Activated naive CD8-positive, alpha-beta T cell (primary cell): ENCODE data around the gene CYP1B1.
"Not testable (repeated sequence)": the region's sequence is repeated elsewhere in the genome, so short reads cannot be mapped to it uniquely, and the experiment has no call there.

Experiments
- H3K27ac Mint-ChIP-seq: one replicate; pipeline ENCODE4 v1.8.0; 2021; ENCODE audit warnings: mixed read lengths
- H3K27me3 Mint-ChIP-seq: one replicate; pipeline ENCODE4 v1.8.0; 2021; ENCODE audit warnings: mixed read lengths
- H3K36me3 Mint-ChIP-seq: one replicate; pipeline ENCODE4 v1.8.0; 2021; ENCODE audit warnings: mixed read lengths
- H3K4me1 Mint-ChIP-seq: one replicate; pipeline ENCODE4 v1.8.0; 2021; ENCODE audit warnings: low read depth, mixed read lengths
- H3K4me3 Mint-ChIP-seq: one replicate; pipeline ENCODE4 v1.8.0; 2021; ENCODE audit warnings: mild to moderate bottlenecking, mixed read lengths
- H3K9me3 Mint-ChIP-seq: one replicate; pipeline ENCODE4 v1.8.0; 2021; ENCODE audit warnings: low read depth, mixed read lengths

CYP1B1 gene

GRCh38 chr2:38075507-38076151, at the start of gene CYP1B1:
CYP1B1 (minus strand) TSS chr2:38076151; CDS start chr2:38075388, 763 bp downstream.
- H3K36me3 Mint-ChIP-seq: no peaks in the 10 kb centered on the region
- H3K4me1 Mint-ChIP-seq: peaks cover 18% of the 10 kb centered on the region
- peaks cover 25% of the 10 kb centered on the region for H3K27me3 Mint-ChIP-seq
- H3K9me3 Mint-ChIP-seq: no peaks in the 10 kb centered on the region
- peak within 1 kb of the TSS; percentile 89 for H3K27ac Mint-ChIP-seq
- H3K4me3 Mint-ChIP-seq: peak within 1 kb of the TSS; percentile 81

- no peak overlapping the region for H3K4me3 Mint-ChIP-seq
- H3K27ac Mint-ChIP-seq: no peak overlapping the region
- H3K27me3 Mint-ChIP-seq: no peaks in the 10 kb centered on the region
- H3K4me1 Mint-ChIP-seq: no peaks in the 10 kb centered on the region
- H3K9me3 Mint-ChIP-seq: peaks cover 12% of the 10 kb centered on the region
- H3K36me3 Mint-ChIP-seq: peaks cover 8% of the 10 kb centered on the region
Observed at GRCh38 chr2:38125007-38125406, 49.1 kb upstream of the CYP1B1 start.

- peaks cover 8% of the 10 kb centered on the region for H3K36me3 Mint-ChIP-seq
- no peaks in the 10 kb centered on the region for H3K27me3 Mint-ChIP-seq
- H3K4me3 Mint-ChIP-seq: no peak overlapping the region
- no peaks in the 10 kb centered on the region for H3K4me1 Mint-ChIP-seq
- peaks cover 12% of the 10 kb centered on the region for H3K9me3 Mint-ChIP-seq
- H3K27ac Mint-ChIP-seq: no peak overlapping the region
Observed at GRCh38 chr2:38123911-38124310, 48.0 kb upstream of the CYP1B1 start.

GRCh38 chr2:38122344-38122743, 46.4 kb upstream of the CYP1B1 start:
- Mint-ChIP-seq H3K4me1 (no peaks in the 10 kb centered on the region), H3K27me3 (no peaks in the 10 kb centered on the region), H3K36me3 (peaks cover 6% of the 10 kb centered on the region), H3K9me3 (peaks cover 10% of the 10 kb centered on the region), H3K27ac (no peak overlapping the region), H3K4me3 (no peak overlapping the region)

- H3K9me3 Mint-ChIP-seq: peaks cover 1% of the 10 kb centered on the region
- H3K36me3 Mint-ChIP-seq: peaks cover under 1% of the 10 kb centered on the region
- H3K4me1 Mint-ChIP-seq: no peaks in the 10 kb centered on the region
- H3K4me3 Mint-ChIP-seq: no peak overlapping the region
- no peaks in the 10 kb centered on the region for H3K27me3 Mint-ChIP-seq
- no peak overlapping the region for H3K27ac Mint-ChIP-seq
Observed at GRCh38 chr2:38121481-38121880, 45.5 kb upstream of the CYP1B1 start.

GRCh38 chr2:38120829-38121228, 44.9 kb upstream of the CYP1B1 start:
- H3K4me3 Mint-ChIP-seq: no peak overlapping the region
- no peak overlapping the region for H3K27ac Mint-ChIP-seq
- H3K4me1 Mint-ChIP-seq: no peaks in the 10 kb centered on the region
- no peaks in the 10 kb centered on the region for H3K27me3 Mint-ChIP-seq
- no peaks in the 10 kb centered on the region for H3K36me3 Mint-ChIP-seq
- H3K9me3 Mint-ChIP-seq: no peaks in the 10 kb centered on the region

- H3K27me3 Mint-ChIP-seq: peaks cover 2% of the 10 kb centered on the region
- H3K27ac Mint-ChIP-seq: no peak overlapping the region
- no peaks in the 10 kb centered on the region for H3K36me3 Mint-ChIP-seq
- H3K9me3 Mint-ChIP-seq: no peaks in the 10 kb centered on the region
- no peaks in the 10 kb centered on the region for H3K4me1 Mint-ChIP-seq
- H3K4me3 Mint-ChIP-seq: no peak overlapping the region
Observed at GRCh38 chr2:38120264-38120592, 44.3 kb upstream of the CYP1B1 start.

GRCh38 chr2:38116762-38117161, 40.8 kb upstream of the CYP1B1 start:
- H3K27me3 Mint-ChIP-seq: peaks cover 8% of the 10 kb centered on the region
- no peak overlapping the region for H3K27ac Mint-ChIP-seq
- H3K4me1 Mint-ChIP-seq: no peaks in the 10 kb centered on the region
- no peak overlapping the region for H3K4me3 Mint-ChIP-seq
- peaks cover 3% of the 10 kb centered on the region for H3K36me3 Mint-ChIP-seq
- H3K9me3 Mint-ChIP-seq: no peaks in the 10 kb centered on the region

- Mint-ChIP-seq H3K4me1 (no peaks in the 10 kb centered on the region), H3K9me3 (peaks cover 3% of the 10 kb centered on the region), H3K4me3 (no peak overlapping the region), H3K27me3 (peaks cover 10% of the 10 kb centered on the region), H3K27ac (no peak overlapping the region), H3K36me3 (peaks cover 3% of the 10 kb centered on the region)
Observed at GRCh38 chr2:38115216-38116032, 39.5 kb upstream of the CYP1B1 start.

- no peak overlapping the region for H3K27ac Mint-ChIP-seq
- peaks cover 3% of the 10 kb centered on the region for H3K9me3 Mint-ChIP-seq
- no peaks in the 10 kb centered on the region for H3K4me1 Mint-ChIP-seq
- peaks cover 3% of the 10 kb centered on the region for H3K36me3 Mint-ChIP-seq
- no peak overlapping the region for H3K4me3 Mint-ChIP-seq
- peaks cover 10% of the 10 kb centered on the region for H3K27me3 Mint-ChIP-seq
Observed at GRCh38 chr2:38113981-38114708, 38.2 kb upstream of the CYP1B1 start.

GRCh38 chr2:38113051-38113450, 37.1 kb upstream of the CYP1B1 start:
- H3K4me3 Mint-ChIP-seq: no peak overlapping the region
- peaks cover 3% of the 10 kb centered on the region for H3K9me3 Mint-ChIP-seq
- no peaks in the 10 kb centered on the region for H3K4me1 Mint-ChIP-seq
- peaks cover 3% of the 10 kb centered on the region for H3K36me3 Mint-ChIP-seq
- H3K27ac Mint-ChIP-seq: no peak overlapping the region
- peaks cover 10% of the 10 kb centered on the region for H3K27me3 Mint-ChIP-seq

GRCh38 chr2:38111350-38111749, 35.4 kb upstream of the CYP1B1 start:
- H3K27me3 Mint-ChIP-seq, H3K36me3 Mint-ChIP-seq, H3K4me3 Mint-ChIP-seq, H3K27ac Mint-ChIP-seq, H3K9me3 Mint-ChIP-seq, H3K4me1 Mint-ChIP-seq: not testable (repeated sequence)

GRCh38 chr2:38109732-38110181, 33.8 kb upstream of the CYP1B1 start:
- Mint-ChIP-seq H3K4me1 (peaks cover 15% of the 10 kb centered on the region), H3K27me3 (peaks cover 8% of the 10 kb centered on the region), H3K4me3 (no peak overlapping the region), H3K27ac (no peak overlapping the region), H3K36me3 (peaks cover 3% of the 10 kb centered on the region), H3K9me3 (peaks cover 3% of the 10 kb centered on the region)

GRCh38 chr2:38108907-38109731, 33.2 kb upstream of the CYP1B1 start:
- peaks cover 6% of the 10 kb centered on the region for H3K27me3 Mint-ChIP-seq
- H3K36me3 Mint-ChIP-seq: peaks cover 3% of the 10 kb centered on the region
- no peak overlapping the region for H3K27ac Mint-ChIP-seq
- H3K9me3 Mint-ChIP-seq: peaks cover 3% of the 10 kb centered on the region
- peaks cover 15% of the 10 kb centered on the region for H3K4me1 Mint-ChIP-seq
- no peak overlapping the region for H3K4me3 Mint-ChIP-seq
